LNCAP (cell line): Measurements from ENCODE around the gene SLC35F4.

Experiments
- CTCF ChIP-seq: fragments of 450-650 bp; IDR thresholded peaks from 2 replicates; pipeline ENCODE4 v1.5.1; 2017; ENCODE audit warnings: mild to moderate bottlenecking

Gene SLC35F4

GRCh38 chr14:57796556-57796955 lies 69.3 kb downstream of the SLC35F4 start:
- no peak for TF ChIP-seq CTCF

- no peak for TF ChIP-seq CTCF
These were observed 80.8 kb downstream of the SLC35F4 start for GRCh38 chr14:57785058-57785457.

- TF ChIP-seq CTCF = no peak
These were observed 94.1 kb downstream of the SLC35F4 start for GRCh38 chr14:57771801-57772200.

GRCh38 chr14:57769863-57770523 lies 95.9 kb downstream of the SLC35F4 start:
- no peak for TF ChIP-seq CTCF

DNA sequence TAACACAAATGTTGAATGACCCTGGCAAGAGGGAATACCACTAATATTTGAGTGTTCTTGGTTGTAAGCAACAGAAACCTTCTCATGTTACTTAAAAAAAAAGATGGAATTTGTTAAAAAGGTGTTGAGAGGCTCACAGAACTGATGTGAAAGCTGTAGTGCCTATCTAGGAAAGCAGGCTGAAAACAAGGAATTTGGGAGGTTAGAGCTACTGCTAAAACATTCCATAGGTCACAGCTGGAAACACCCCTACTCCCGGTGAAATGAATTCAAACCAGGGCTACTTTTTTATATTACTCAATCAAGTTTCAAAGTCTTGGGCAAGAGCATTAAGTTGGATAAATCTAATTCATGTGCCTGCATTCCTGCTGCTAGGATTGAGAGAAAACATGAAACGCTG lies 104.1 kb downstream of the SLC35F4 start:
- TF ChIP-seq CTCF = no peak

DNA sequence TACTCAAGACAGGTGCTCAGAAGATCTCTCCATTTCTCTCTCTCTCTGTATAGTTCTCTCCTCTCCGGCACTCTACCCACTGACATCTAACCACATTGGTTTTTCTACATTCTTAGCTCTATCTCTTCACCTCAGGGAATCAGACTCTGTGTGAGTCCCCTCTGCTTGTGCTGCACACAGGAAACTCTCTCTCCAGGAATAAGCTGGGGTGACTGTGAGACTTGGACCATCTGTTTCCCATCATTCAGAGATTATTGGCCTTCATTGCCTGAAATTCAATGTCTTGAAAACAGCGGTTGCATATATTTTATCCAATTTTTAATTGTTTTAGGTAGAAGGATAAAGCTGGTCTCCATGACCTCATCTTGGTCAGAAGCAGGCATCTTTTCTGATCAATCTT lies 105.0 kb downstream of the SLC35F4 start:
- TF ChIP-seq CTCF = no peak

GRCh38 chr14:57755018-57755521 lies 110.8 kb downstream of the SLC35F4 start:
- TF ChIP-seq CTCF = no peak

GRCh38 chr14:57754527-57754926 lies 111.4 kb downstream of the SLC35F4 start:
- no peak for TF ChIP-seq CTCF
